ENCODE measurements around the gene ELP1. TPM values are rescaled to one million over a fixed set of nuclear protein-coding genes. Genes with fewer than 3 reads are reported as not detected.

The ELP1 gene
- total and polyA plus RNA-seq, 12 donors = 11.7 to 31.7 (median 23.7) TPM

DNA sequence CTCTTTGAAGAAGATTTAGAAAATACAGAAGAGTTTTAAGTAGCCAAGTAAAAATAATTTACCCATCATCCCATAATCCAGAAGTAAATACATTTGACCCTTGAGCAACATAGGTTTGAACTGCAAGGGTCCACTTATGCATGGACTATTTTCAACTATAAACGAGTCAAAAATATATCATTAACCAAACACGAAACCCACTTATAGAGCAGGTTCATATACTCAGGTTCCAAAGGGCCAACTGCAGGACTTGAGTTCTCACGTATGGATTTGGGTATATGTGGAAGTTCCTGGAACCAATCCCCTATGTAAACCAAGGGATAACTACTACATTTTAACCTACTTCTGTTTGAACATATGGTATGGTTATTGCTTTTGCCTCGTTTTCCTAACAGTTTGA, 6.1 kb upstream of the ELP1 start:
- peaks cover 0 to 83% (median 20%) of the 10 kb centered on the region in 9 donors for H3K36me3 ChIP-seq
- DNase-seq = no peak
- ATAC-seq = no peak
- no peak overlapping the region for H3K4me3 ChIP-seq
- WGBS, 2 donors = 90 to 94% methylated on average over 4 of the region's 4 CpGs
- peaks cover 2 to 12% (median 11%) of the 10 kb centered on the region in 9 donors for H3K4me1 ChIP-seq
- H3K9me3 ChIP-seq = no peaks in the 10 kb centered on the region
- TF ChIP-seq, protein P1, sequence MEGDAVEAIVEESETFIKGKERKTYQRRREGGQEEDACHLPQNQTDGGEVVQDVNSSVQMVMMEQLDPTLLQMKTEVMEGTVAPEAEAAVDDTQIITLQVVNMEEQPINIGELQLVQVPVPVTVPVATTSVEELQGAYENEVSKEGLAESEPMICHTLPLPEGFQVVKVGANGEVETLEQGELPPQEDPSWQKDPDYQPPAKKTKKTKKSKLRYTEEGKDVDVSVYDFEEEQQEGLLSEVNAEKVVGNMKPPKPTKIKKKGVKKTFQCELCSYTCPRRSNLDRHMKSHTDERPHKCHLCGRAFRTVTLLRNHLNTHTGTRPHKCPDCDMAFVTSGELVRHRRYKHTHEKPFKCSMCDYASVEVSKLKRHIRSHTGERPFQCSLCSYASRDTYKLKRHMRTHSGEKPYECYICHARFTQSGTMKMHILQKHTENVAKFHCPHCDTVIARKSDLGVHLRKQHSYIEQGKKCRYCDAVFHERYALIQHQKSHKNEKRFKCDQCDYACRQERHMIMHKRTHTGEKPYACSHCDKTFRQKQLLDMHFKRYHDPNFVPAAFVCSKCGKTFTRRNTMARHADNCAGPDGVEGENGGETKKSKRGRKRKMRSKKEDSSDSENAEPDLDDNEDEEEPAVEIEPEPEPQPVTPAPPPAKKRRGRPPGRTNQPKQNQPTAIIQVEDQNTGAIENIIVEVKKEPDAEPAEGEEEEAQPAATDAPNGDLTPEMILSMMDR (IDR thresholded peaks at IDR 0.05) = no peak
- intact Hi-C loops (cut with DNase I) = loop anchor here in 1 of 10 donors (10.0 kb wide), 1 partner anchor 95 kb away; no protein-coding TSS in a partner anchor
- H3K27me3 ChIP-seq = no peaks in the 10 kb centered on the region
- H3K27ac ChIP-seq = no peak overlapping the region

DNA sequence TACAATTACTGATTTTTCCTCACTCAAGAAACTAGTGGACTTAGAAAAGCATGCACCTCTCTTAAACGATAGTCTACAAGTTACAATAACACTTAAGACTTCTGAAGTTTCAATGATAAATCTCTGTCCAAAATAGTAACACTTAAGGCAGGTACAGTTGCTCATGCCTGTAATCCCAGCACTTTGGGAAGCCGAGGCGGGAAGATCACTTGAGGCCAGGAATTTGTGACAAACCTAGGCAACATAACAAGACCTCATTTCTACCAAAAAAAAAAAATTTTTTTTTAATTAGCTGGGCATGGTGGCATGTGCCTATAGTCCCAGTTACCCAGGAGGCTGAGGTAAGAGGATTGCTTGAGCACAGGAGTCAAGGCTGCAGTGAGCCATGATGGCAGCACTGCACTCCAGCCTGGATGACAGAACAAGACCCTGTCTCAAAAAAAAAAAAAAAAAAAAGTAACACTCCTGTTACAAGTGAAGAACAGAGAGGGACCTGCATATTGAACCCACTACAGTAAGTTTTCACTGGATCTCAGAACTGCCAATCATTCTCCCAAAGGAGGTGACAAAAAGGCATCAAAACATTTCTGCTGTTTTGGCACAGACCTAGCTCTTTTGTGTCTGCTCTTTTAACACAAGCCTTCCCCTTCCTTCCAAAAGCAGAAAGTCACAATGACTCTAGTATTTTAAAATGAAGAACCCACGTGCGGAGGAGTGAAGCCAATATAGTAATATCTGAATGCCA, 3.8 kb upstream of the ELP1 start:
- H3K4me3 ChIP-seq = no peak overlapping the region
- DNase-seq (no peak), ATAC-seq (no peak)
- H3K27ac ChIP-seq = no peak overlapping the region
- no peaks in the 10 kb centered on the region for H3K9me3 ChIP-seq
- 69% methylated on average over 5 of the region's 5 CpGs for WGBS, 2 donors
- TF ChIP-seq, protein P1 (IDR thresholded peaks at IDR 0.05) = no peak
- intact Hi-C loops (cut with DNase I) = no loop called here
- peaks cover 5 to 24% (median 20%) of the 10 kb centered on the region in 9 donors for H3K4me1 ChIP-seq
- peaks cover 0 to 61% (median 14%) of the 10 kb centered on the region in 9 donors for H3K36me3 ChIP-seq
- no peaks in the 10 kb centered on the region for H3K27me3 ChIP-seq

DNA sequence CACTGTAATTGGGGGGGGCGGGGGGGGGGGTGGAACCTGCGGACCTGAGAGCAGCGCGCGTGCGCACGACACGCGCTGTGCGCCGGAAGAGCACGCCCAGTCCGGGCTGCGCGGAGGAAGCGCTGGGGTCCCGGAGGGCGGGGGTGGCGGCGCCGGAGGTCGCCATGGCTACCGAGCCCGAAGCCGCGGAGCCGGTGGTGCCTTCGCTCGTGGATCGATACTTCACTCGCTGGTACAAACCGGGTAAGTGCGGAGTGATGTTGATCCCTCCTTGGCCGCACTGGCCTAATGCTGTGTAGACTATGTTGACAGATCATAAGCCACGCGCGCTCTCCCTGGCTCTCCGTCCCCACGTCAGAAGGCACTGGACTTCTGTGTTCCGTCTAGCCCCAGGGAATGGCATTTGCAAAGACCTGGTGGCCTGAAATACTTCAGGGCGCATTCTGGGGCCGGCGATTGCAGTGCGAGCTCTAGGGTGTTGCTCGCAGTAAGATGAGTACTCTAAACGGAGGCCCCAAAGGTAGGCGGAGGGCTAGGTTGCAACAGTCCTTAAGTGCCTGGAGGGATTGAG, 484 bp upstream of the ELP1 start, which contains the start of gene ABITRAM:
Gene ABITRAM, plus strand, starts transcription at position 78 of the 571 bp plus-strand sequence. Its CDS starts 87 bp downstream, at position 165.
- peaks cover 0 to 44% (median 6%) of the 10 kb centered on the region in 9 donors for H3K36me3 ChIP-seq
- ATAC-seq (peak; percentile 93 to 96 (median 95)), DNase-seq (peak; percentile 53 to 79)
- peak within 1 kb of the TSS; percentile 71 to 100 (median 86) for H3K4me3 ChIP-seq
- H3K4me1 ChIP-seq = peaks cover 5 to 33% (median 26%) of the 10 kb centered on the region in 9 donors
- TF ChIP-seq, protein P1 (IDR thresholded peaks at IDR 0.05) = no peak
- H3K9me3 ChIP-seq = no peaks in the 10 kb centered on the region
- H3K27me3 ChIP-seq = no peaks in the 10 kb centered on the region
- intact Hi-C loops (cut with DNase I) = loop anchor here in 2 of 10 donors (5.0 kb wide), 1 partner anchor 78 kb away; the partner anchor contains the start of gene CTNNAL1 (in 2 of the 2)
- WGBS, 2 donors = 0 to 1% methylated on average over 47 of the region's 47 CpGs
- peak within 1 kb of the TSS; percentile 83 to 94 (median 92) for H3K27ac ChIP-seq

DNA sequence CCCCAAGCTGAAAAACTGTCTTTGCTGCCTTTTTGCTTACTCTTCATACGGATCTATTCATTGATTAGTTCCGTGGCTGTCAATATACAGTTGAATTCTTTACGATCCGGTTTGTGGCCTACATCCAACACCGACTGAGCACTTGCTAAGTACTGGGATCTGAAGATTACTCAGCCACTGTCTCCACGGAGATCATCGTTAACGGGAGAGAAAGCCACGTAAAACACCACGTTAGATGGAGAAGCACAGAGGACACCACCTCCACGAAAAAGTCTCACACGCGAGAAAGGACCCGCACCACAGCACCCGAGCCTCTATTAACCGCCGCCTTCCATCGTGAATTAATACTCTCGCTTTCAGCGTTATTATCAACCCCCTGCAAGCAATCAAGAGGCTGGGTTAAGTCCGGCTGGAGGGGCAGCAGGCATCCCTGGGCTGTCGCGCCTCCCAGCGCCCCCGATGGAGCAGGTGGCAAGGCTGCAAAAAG, 650 bp downstream of the ELP1 start:
- Histone ChIP-seq H3K9me3 (no peaks in the 10 kb centered on the region), H3K36me3 (peaks cover 0 to 45% (median 7%) of the 10 kb centered on the region in 9 donors), H3K4me3 (peak overlapping the region; percentile 71 to 100 (median 86)), H3K27ac (peak overlapping the region; percentile 83 to 94 (median 92)), H3K27me3 (no peaks in the 10 kb centered on the region), H3K4me1 (peaks cover 5 to 33% (median 26%) of the 10 kb centered on the region in 9 donors)
- TF ChIP-seq, protein P1 (IDR thresholded peaks at IDR 0.05) = no peak
- intact Hi-C loops (cut with DNase I) = loop anchor here in 2 of 10 donors (5.0 kb wide), 1 partner anchor 79 kb away; the partner anchor contains the start of gene CTNNAL1 (in 2 of the 2)
- WGBS, 2 donors = 1% methylated on average over 25 of the region's 25 CpGs
- ATAC-seq (no peak), DNase-seq (peak in 1 of 2 donors; percentile 6)
